Posterior vena cava (tissue), 2 donors: ENCODE measurements around the gene COX10. TPM values are rescaled to one million over a fixed set of nuclear protein-coding genes. Genes with fewer than 3 reads are reported as not detected.
"Not testable (repeated sequence)": the region's sequence is repeated elsewhere in the genome, so short reads cannot be mapped to it uniquely, and the experiment has no call there.

Experiments used
- DNase-seq: peaks from one replicate; pipeline ENCODE4 v3.0.0-alpha.2; 2020; ENCODE audit warnings: low spot score
- intact Hi-C, 2 donors: fragments of 100-400 bp; cut with DNase I; formaldehyde crosslinking; loops; one replicate each; pipeline versions ENCODE4 v1.14.1 to v1.14.2; 2022 to 2023
- total RNA-seq, 2 donors: library from RNA; stranded (reverse); fragmentation: NEBNext Ultra II Directional; extraction: Animal tissue kit (Norgen Biotek cat#: 25700); gene quantifications; one replicate each; pipeline ENCODE4 v1.2.1, GENCODE V29; 2021
- donor health status: DM: yes; HTN: yes; CAD: no.
- donor health status: DM: yes; HTN: yes; CAD: no.

COX10 gene
- total RNA-seq, 2 donors from 2014 or later, result 11.7 to 16.2 TPM

DNA sequence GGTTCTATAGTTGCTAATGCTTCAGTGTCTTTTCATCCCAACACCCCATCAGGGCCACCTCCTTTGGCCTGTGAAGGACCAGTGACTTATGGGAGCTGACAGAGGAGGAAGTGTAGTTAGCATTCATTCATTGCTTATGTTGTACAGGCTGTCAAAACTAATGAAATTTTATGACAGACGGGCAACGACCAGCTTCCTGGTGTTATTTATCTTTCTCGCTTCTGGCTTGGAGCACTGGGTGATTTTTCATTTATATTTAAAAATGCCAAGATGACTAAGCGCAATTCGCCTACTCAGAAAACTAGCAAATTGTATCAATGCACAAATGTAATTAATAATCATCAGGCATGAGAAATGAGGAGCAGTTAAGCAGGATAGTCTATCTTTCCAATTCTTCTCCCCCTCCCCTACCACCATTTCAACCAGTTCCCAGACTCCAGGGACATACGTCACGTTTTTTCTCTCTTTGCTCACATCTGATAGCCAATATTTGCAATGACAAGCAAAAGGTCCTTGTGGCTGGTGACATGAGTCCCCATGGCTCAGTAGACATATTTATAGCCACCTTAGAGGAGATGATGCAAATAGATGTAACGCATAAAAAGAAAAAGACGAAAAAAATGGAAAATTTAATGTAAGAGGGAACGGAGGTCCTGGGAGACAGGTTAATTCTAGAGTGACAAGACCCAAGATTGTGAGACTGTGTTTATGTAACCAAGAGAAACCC is 156.1 kb downstream of the COX10 start:
- DNase-seq, result no peak
- intact Hi-C loops, result no loop called here

DNA sequence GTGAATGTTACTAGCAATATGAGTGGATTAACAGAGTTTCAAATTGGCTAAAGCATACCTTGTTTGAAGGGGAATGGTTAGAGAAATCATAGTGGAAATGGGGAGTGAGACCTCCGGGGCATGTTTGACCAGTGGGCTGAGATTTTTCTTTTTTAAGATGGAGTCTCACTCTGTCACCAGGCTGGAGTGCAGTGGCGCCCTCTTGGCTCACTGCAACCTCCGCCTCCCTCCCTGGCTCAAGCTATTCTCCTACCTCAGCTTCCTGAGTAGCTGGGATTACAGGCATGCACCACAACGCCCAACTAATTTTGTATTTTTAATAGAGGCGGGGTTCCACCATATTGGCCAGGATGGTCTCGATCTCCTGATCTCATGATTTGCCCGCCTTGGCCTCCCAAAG is 157.7 kb downstream of the COX10 start:
- intact Hi-C loops, result no loop called here
- no peak for DNase-seq

DNA sequence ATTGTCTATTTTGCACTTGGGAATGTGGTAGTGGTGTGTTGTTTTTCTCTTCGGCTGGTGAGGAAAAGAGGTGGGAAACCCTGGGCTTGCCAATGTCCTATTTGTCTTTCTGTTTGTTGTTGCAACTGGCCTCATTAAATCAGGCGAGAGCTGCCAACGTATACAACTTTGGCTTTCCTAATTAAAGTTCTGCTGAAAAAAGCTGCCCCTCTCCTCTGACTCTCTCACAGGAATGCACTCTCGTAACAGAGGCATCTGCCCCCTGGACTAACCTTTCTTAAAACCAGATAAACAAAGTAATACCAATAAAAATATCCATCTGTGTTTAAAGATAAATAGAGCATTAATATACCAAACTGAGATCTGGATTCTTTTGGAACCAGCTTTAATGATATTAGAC is 159.6 kb downstream of the COX10 start:
- DNase-seq, result no peak
- intact Hi-C loops, result no loop called here

- intact Hi-C loops, DNase-seq: not testable (repeated sequence)
These were observed 161.9 kb downstream of the COX10 start for GRCh38 chr17:14231187-14231586.

- intact Hi-C loops, DNase-seq: not testable (repeated sequence)
These were observed 165.7 kb downstream of the COX10 start for GRCh38 chr17:14235047-14235446.

DNA sequence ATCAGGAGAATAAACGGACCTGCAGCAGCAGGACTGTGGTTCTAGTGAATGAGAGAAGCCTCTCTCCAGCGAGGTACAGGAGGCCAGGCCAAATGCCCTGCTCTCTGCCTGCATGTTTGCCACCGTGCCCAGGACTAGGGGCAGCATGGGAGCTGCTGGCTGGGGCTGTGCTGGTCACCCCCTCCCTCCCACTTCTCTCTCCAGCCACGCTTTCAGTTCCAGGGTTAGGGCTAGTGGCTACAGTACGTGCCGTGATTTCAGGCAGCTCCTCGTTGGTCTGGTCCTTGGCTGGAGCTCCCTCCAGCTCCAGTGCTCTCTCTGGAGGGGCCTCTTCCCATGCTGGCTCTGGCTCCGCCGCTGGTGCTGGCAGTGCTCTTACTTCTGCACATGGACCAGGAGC is 166.7 kb downstream of the COX10 start:
- intact Hi-C loops, DNase-seq: not testable (repeated sequence)

GRCh38 chr17:14236762-14237161 is 167.5 kb downstream of the COX10 start, which contains the start of gene CDRT15:
Gene CDRT15, minus strand, starts transcription at chr17:14236862. Its CDS starts 29 bp downstream, at chr17:14236833.
- intact Hi-C loops, DNase-seq: not testable (repeated sequence)

DNA sequence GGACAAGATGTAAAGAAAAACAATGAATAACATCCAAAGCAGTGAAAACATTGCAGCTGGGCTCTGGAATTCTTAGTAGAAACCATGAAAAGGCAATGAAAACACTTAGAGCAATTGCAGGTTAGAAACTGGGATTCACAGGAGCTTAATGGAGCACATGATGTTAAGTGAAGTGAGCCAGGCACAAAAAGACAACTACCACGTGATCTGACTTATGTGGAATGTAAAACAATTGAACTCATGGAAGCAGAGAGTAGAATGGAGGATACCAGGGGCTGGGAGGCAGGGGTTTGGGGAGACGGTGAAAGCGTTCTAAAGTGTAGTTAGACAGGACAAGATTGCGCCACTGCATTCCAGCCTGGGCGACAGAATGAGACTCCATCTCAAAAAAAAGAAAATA is 170.0 kb downstream of the COX10 start:
- intact Hi-C loops, DNase-seq: not testable (repeated sequence)

DNA sequence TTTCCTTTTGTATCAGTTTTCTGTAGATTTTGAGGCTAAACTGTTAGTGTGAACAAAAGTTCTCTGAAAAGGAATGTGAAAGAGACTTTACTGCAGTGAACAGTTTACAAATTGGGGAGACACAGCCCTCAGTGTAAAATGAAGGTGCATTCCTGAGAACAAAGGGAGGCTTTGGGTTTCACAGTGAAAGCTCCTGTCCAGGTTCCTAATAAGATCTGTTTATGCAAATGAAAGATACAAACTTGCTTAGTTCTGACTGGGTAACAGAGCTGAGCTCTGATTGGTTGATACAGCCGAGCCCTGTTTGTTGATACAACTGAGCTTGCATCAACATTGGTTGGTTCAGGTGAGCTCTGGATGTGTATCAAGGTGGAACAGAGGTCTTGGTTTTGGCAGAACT is 175.7 kb downstream of the COX10 start:
- intact Hi-C loops, result no loop called here

GRCh38 chr17:14245629-14246028 is 176.3 kb downstream of the COX10 start:
- intact Hi-C loops, result no loop called here
- DNase-seq, result no peak

More for the DNA sequence above, 175.7 kb downstream of the COX10 start:
- no peak for DNase-seq

Other genes with a start within 250 kb of the COX10 start
- gene CDRT15, start 167.4 kb downstream of the COX10 start, total RNA-seq, result not detected
- under 1 TPM; 0.62 to 0.97 TPM for gene HS3ST3B1, start 231.6 kb downstream of the COX10 start, total RNA-seq